SK-N-SH treated with all-trans-retinoic acid at 6 μM for 48 hours (cell line): Measurements from ENCODE around the gene ZBTB12.

ENCODE experiments used
- ATAC-seq: fragments of 200-7000 bp; cut with Tn5 transposase; 3 replicates; pipeline ENCODE4 v1.9.1; 2020; ENCODE audit warnings: mild to moderate bottlenecking, moderate library complexity
- ARNTL ChIP-seq: fragments of 450-650 bp; formaldehyde crosslinking; IDR thresholded peaks from 2 replicates; pipeline ENCODE4 v1.5.0; 2020; ENCODE audit warnings: low read depth, mild to moderate bottlenecking, moderate library complexity, borderline replicate concordance
- CREB5 ChIP-seq: fragments of 250-450 bp; sonication (Bioruptor Pico); IDR thresholded peaks from 2 replicates; pipeline ENCODE4 v1.5.1; 2020; ENCODE audit warnings: low read depth, mild to moderate bottlenecking, moderate library complexity
- CSDC2 ChIP-seq: fragments of 250-450 bp; sonication (Bioruptor Pico); IDR thresholded peaks from 2 replicates; pipeline ENCODE4 v1.5.0; 2020; ENCODE audit warnings: mild to moderate bottlenecking, moderate library complexity
- CSRNP3 ChIP-seq: fragments of 250-450 bp; sonication (Bioruptor Pico); IDR thresholded peaks from 2 replicates; pipeline ENCODE4 v1.5.1; 2021; ENCODE audit warnings: mild to moderate bottlenecking, moderate library complexity
- ESRRG ChIP-seq: fragments of 250-450 bp; sonication (Bioruptor Pico); IDR thresholded peaks from 2 replicates; pipeline ENCODE4 v1.6.1; 2021; ENCODE audit warnings: mild to moderate bottlenecking
- POU6F1 ChIP-seq: fragments of 250-450 bp; sonication (Bioruptor Pico); IDR thresholded peaks from 2 replicates; pipeline ENCODE4 v1.8.0; 2021; ENCODE audit warnings: low read depth, mild to moderate bottlenecking, moderate library complexity, borderline replicate concordance
- PPARA ChIP-seq: fragments of 250-450 bp; sonication (Bioruptor Pico); IDR thresholded peaks from 2 replicates; pipeline ENCODE4 v1.5.0; 2020; ENCODE audit warnings: mild to moderate bottlenecking, borderline replicate concordance
- ZC3H10 ChIP-seq: fragments of 250-450 bp; sonication (Bioruptor Pico); IDR thresholded peaks from 2 replicates; pipeline ENCODE4 v1.5.1; 2021; ENCODE audit warnings: mild to moderate bottlenecking, moderate library complexity
- ZFP3 ChIP-seq: fragments of 250-450 bp; sonication (Bioruptor Pico); IDR thresholded peaks from 2 replicates; pipeline ENCODE4 v1.5.0; 2020; ENCODE audit warnings: mild to moderate bottlenecking, moderate library complexity
- ZFP30 ChIP-seq: fragments of 450-650 bp; formaldehyde crosslinking; IDR thresholded peaks from 2 replicates; pipeline ENCODE4 v1.5.0; 2022; ENCODE audit warnings: mild to moderate bottlenecking, moderate library complexity
- ZNF70 ChIP-seq: fragments of 450-650 bp; formaldehyde crosslinking; IDR thresholded peaks from 2 replicates; pipeline ENCODE4 v1.5.0; 2020; ENCODE audit warnings: mild to moderate bottlenecking, moderate library complexity
- ZNF8 ChIP-seq: fragments of 450-650 bp; formaldehyde crosslinking; IDR thresholded peaks from 2 replicates; pipeline ENCODE4 v1.5.0; 2020; ENCODE audit warnings: mild to moderate bottlenecking, moderate library complexity
- TF ChIP-seq, protein P1 (sequence below): fragments of 250-450 bp; sonication (Bioruptor Pico); IDR thresholded peaks from 2 replicates; pipeline ENCODE4 v1.5.0; 2020; ENCODE audit warnings: mild to moderate bottlenecking, moderate library complexity

ZBTB12 gene

GRCh38 chr6:31851485-31851832, 50.4 kb downstream of the ZBTB12 start (continued):
- TF ChIP-seq CREB5, result no peak
- no peak for TF ChIP-seq ZFP3 (CRISPR knock-in tag)
- TF ChIP-seq ZFP30 (CRISPR knock-in tag), result no peak
- TF ChIP-seq ARNTL (CRISPR knock-in tag), result no peak

DNA sequence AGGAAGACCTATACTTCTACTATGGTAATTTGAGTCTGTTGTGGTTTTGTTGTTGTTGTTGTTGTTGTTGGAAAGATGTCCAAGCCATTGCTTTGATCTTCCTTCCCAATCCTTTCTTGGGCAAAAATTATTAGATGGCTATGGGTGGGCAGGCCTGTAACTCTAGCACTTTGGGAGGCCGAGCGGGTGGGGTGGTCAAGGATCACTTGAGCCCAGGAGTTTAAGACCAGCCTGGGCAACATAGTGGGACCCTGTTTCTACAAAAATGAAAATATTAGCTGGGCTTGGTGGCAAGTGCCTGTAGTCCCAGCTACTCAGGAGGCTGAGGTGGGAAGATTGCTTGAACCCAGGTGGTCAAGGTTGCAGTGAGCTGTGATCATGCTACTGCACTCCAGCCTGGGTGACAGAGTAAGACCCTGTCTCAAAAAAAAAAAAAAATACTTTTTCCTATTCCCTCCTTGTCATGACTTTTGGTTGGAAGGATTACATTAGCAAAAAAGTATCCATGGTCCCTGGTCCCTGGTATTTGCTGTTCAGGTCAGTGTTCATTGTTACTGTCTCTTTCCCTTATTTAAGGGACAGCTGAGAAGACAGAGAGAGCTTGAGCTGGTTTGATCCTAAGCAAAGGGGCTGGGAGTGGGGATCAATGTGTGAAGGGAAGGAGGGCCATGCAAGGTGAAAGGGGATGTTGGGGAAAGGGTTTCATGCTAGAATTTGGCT, 51.0 kb downstream of the ZBTB12 start:
- TF ChIP-seq ZNF70 (CRISPR knock-in tag) (no peak), PPARA (CRISPR knock-in tag) (no peak), CSRNP3 (CRISPR knock-in tag) (no peak), CREB5 (no peak), ESRRG (CRISPR knock-in tag) (no peak), ZC3H10 (CRISPR knock-in tag) (no peak), ZFP30 (CRISPR knock-in tag) (no peak), ZNF8 (CRISPR knock-in tag) (no peak), ZFP3 (CRISPR knock-in tag) (no peak), CSDC2 (CRISPR knock-in tag) (no peak), POU6F1 (no peak)
- TF ChIP-seq, protein P1, sequence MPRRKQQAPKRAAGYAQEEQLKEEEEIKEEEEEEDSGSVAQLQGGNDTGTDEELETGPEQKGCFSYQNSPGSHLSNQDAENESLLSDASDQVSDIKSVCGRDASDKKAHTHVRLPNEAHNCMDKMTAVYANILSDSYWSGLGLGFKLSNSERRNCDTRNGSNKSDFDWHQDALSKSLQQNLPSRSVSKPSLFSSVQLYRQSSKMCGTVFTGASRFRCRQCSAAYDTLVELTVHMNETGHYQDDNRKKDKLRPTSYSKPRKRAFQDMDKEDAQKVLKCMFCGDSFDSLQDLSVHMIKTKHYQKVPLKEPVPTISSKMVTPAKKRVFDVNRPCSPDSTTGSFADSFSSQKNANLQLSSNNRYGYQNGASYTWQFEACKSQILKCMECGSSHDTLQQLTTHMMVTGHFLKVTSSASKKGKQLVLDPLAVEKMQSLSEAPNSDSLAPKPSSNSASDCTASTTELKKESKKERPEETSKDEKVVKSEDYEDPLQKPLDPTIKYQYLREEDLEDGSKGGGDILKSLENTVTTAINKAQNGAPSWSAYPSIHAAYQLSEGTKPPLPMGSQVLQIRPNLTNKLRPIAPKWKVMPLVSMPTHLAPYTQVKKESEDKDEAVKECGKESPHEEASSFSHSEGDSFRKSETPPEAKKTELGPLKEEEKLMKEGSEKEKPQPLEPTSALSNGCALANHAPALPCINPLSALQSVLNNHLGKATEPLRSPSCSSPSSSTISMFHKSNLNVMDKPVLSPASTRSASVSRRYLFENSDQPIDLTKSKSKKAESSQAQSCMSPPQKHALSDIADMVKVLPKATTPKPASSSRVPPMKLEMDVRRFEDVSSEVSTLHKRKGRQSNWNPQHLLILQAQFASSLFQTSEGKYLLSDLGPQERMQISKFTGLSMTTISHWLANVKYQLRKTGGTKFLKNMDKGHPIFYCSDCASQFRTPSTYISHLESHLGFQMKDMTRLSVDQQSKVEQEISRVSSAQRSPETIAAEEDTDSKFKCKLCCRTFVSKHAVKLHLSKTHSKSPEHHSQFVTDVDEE (CRISPR knock-in tag), result no peak
- ATAC-seq, result no peak
